Stimulated activated CD8-positive, alpha-beta memory T cell treated with anti-CD3 and anti-CD28 coated beads, Interleukin-4, amount 100 ng/mL, for 4 hours (primary cell): Measurements from ENCODE around the gene ALAS1.
A peak's percentile ranks its signal among the peaks of the same experiment; 100 is the strongest.
"Not testable (repeated sequence)": the region's sequence is repeated elsewhere in the genome, so short reads cannot be mapped to it uniquely, and the experiment has no call there.

Source experiments
- DNase-seq, 2 donors: peaks; one replicate each; pipeline ENCODE4 v3.0.0-alpha.2; 2020; ENCODE audit warnings: low read depth in 2 of 2, low spot score in 1 of 2

ALAS1 gene

DNA sequence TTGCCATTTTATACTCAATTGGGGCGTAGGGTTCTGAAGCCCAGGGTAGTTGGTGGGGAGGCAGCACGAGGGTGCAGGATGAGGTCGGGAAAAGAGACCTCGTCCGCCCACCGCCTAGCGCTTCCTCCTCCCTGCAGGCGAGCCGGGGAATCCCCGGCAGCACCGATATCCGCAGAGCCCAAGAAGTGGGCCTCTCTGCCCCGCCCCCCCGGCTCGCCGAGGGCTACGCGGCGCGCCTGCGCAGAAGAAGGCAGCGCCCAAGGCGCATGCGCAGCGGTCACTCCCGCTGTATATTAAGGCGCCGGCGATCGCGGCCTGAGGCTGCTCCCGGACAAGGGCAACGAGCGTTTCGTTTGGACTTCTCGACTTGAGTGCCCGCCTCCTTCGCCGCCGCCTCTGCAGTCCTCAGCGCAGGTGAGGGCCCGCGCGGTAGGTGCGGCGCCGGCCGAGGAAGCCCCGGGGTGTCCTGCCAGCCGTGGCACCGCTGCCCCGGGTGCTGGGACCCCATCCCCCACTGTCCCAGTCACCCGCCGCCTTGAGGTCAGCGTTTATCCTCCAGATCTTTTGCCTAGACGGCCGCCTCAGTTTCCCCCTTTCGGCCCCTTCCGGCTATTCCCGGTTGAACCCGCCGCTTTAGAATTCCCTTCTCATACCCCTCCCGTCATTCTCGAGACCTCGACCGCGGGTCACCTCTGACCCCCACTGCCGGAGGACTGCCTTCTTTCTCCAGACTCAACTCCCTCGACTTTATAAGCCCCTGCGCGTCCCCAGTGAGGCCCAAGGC is at the start of gene ALAS1:
TSS of gene ALAS1 (plus strand) at position 319 of the 784 bp plus-strand sequence. CDS start 1,082 bp downstream, outside the sequence.
- peak; percentile 85 to 86 for DNase-seq

DNA sequence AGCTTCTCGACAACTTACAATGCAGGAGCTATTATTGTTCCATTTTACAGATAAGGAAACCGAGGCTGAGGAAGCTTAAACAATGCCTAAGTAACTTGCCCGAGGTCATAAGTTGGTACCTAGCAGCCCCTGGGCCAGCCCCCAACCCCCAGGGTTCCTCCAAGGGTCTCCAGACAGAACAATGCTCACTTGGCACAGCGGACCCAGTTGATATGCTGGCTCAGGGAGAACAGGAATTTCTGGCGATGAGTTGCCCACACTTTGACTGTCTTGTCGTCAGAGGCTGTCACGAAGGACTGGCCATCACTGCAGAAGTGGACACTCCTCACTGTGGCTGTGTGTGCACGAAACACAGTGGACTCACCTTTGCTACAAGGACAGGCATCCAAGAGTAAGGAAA is 48.9 kb upstream of the ALAS1 start:
- no peak for DNase-seq

DNA sequence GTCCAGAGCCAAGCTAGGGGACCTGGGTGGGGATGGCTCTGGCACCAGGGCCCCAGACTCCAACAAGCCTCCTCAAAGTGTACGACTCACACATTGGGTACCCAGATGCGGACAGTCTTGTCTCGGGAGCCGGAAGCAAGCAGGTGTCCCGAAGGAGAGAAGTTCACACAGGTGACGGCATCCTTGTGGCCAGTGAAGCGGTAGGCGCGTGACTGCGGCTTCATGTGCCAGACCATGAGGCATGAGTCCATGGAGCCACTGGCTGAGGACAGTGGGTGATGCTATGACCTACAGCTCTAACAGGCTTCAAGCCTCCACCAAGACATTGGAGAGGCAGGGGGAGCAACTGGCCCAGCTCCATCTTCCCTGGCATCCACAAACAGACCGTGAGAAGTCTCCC is 48.2 kb upstream of the ALAS1 start:
- no peak for DNase-seq

DNA sequence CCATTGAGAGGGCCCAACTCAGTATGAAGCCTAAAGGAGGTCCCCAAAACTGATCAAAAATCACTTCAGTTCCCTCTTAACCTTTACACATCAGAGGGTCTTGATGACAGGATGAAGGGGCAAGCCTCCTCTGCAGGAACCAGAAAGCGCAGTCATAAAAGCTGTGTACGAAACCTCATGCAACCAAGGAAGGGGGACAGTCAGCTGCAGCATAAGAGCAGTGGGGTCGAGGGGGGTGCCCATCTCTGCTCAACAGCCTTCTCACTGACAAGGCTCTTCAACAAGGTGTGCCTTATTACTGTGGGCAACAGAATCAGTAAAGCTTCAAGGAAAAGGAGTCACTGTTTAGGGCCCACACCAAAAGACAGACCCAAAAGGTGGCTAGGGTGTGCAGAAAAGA is 47.6 kb upstream of the ALAS1 start:
- DNase-seq: no peak

DNA sequence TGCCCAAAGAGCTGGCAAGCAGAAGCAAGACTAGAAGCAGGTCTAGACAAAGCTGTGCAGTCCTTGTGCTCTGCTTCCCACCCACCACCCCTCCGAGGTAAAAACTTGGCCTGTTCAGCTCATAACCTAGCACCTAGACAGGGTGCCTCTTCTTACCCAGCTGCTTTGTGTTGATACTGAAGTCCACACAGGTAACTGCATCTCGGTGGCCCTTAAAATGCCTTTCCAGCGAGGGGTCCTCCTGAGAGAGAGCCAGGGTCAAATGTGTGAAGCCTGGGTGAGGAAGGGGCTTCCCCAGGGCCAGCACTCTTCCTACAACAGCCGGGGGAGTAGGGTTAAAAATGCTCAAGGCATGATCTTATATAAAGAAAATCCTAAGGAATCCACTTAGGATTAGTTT is 47.1 kb upstream of the ALAS1 start:
- no peak for DNase-seq

DNA sequence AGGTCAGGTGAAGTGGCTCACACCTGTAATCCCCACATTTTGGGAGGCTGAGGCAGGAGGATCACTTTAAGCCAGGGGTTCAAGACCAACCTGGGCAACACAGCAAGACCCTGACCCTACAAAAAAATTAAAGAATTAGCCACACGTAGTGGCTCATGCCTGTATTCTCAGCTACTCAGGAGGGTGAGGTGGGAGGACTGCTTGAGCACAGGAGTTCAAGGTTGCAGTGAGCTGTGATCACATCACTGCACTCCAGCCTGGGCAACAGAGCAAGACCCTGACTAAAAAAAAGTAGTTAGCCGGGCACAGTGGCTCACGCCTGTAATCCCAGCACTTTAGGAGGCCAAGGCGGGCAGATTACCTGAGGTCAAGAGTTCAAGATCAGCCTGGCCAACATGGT is 46.0 kb upstream of the ALAS1 start:
- not testable (repeated sequence) for DNase-seq

DNA sequence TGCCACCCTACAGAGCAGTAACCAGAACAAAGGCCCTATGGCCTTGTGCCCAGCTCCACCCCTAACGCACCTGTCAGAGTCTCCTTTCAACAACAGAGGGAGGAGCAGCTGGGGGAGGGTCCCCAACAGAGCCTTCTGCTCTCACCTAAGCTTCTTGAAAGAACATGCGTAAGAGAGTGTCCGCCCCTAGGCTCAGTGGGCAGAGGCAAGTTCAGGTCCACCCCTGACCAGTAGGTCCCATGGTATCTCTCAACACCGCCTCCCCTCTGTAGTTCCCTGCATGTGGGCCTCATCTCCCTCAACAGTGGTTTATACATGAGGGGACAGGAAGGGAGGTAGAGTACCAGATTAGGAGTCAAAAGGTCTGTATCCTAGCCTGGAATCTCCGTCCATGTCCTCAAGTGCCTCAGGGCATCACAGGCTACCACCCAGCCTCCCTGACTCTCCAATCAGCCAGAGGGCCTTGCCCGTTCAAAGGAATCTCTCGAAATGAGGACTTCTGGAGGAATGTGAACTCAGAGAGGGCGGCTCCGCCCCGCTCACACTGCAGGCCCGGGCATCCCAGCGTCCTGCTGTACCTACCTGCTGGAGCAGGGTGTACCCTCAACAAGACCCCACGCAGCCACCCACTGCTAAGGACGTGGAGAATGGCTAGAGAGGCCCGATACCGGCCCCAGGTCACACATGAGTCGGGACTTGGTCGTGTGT is 44.4 kb upstream of the ALAS1 start:
- DNase-seq: no peak

DNA sequence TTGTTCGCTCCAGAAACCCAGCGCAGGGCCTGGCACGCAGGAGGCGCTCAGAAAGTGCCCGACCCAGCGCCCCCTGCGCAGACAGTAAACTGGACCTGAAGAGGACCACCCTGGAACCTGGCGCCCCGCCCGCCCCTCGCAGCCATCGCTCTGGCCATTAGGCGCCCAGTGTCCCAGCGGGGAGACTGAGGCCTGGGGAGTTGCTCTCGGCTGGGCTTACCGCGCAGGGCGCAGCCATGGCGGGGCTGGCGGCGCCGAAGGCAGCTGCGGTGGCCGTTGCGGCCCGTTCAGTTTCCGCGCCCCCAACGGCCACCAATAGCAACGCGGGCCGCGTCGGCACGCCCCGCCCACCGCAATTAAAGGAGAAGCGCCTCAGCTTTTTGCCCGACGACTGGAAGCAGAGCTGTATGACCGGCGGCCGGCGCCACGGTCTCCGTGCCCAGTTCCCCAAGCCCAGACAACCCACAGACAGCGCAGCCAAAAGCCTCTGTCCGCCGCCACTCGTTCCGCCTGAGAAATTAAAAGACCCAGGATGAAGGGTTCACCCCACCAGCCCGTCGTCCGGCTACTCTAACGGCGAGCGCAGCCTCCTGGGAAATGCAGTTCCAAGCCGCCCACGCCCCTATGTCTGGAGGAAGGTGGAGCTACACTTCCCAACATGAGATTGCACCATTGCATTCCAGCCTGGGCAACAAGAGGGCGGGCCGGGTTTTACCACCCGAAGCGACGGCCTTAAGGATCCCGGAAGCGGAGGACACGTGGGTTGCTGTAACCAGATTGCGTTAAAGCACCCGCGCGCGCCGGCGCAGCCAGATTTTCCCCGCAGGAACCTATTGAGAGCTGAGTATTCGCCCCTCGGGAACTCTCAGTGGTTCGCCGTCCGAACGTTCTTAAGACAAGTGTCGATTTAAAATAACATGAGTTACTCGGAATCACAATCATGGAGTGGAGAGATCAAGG is 43.5 kb upstream of the ALAS1 start, which contains the start of gene POC1A:
TSS of gene POC1A (minus strand) at position 289 of the 960 bp plus-strand sequence. CDS start at position 238, 51 bp downstream.
- peak; percentile 65 to 79 for DNase-seq

DNA sequence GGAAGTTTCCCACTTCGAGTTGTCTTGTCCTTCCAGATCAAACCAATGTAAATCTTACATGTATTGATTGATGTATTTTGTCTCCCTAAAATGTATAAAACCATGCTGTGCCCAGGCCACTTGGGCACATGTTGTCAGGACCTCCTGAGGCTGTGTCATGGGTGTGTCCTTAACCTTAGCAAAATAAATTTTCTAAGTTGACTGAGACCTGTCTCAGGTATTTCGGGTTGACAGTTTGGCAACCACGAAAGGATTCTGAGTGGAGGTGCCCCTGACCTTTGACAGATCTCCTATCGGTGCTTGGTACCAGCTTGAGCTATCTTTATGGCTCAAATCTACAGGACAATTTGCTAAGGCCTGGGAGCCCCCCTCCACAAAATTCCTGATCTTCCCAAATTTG is 42.0 kb upstream of the ALAS1 start:
- no peak for DNase-seq

DNA sequence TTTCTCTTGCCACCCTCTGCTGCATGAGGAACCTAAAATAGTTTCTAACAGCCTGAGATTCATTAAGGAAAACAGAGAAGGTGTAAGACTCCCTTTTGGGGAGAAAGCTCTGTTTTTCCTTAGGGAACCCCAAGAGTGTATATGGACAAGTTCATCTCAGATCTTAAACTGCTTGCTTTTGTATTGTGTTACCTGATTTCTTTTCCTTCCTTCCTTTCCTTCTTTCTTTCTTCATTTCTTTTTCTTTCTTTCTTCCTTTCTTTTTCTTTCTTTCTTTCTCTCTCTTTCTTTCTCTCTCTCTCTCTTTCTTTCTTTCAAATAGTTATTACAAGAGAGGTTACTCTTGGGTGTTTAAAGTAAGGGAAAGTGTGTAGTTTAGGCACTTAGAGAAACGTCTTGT is 38.5 kb upstream of the ALAS1 start:
- DNase-seq: no peak

DNA sequence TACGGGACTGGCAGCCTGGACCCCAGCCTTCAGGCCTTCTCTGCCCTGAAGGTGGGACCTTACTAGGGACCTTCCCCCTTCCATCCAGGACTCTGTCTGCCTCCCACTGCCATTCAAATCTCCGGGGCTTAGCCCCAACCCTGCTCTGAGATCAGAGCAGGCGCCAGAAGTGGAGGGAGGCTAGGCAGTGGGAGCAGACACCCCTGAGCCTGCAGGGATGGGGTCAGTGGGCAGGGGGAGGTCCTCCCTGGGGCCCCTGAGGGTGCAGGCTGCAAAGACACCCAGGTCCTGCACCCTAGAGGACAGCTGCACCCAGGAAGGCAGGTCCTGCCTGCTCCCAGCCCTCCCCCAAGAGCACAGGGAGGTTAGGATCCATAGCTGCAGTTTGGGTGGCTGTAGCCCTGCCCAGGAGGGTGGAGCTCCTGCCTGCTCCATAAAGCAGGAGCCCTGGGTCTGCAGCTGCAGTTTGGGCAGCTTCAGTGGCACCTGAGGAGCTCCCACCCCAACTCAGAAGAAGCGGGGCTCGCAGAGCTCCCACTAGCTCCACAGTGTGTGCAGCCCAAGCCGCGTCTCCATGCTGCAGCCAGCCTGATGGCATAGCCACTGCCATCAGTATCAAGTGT is 35.6 kb upstream of the ALAS1 start:
- no peak for DNase-seq

DNA sequence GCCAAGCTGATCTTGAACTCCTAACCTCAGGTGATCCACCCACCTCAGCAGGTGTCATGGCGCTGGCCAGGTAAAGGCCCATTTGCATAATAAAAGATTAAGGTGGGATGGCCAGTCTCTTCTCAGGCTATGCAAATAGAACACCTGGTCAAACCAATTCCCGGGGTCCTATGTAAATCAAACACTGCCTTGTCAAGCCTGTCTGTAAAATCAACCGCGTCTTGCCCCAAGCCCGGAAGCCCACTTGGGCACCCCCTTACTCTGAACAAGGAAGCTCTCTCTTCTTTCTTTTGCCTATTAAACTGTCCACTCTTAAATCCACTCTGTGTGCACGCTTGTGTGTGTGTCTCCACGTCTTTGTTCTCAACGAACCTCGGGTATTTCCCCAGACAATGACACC is 30.7 kb upstream of the ALAS1 start:
- DNase-seq: no peak

DNA sequence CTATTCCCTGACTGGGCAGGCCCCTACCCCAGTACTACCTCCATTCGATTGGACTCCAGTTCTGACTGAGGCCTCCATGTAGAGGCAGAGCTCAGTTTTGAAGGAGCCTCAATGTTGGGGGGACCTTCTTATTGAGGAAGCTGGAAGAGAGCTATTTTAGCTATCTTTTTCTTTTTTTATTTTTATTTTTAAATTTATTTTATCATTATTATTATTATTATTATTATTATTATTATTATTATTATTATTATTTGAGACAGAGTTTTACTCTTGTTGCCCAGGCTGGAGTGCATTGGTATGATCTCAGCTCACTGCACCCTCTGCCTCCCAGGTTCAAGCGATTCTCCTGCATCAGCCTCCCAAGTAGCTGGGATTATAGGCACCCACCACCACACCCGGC is 27.7 kb upstream of the ALAS1 start:
- not testable (repeated sequence) for DNase-seq

DNA sequence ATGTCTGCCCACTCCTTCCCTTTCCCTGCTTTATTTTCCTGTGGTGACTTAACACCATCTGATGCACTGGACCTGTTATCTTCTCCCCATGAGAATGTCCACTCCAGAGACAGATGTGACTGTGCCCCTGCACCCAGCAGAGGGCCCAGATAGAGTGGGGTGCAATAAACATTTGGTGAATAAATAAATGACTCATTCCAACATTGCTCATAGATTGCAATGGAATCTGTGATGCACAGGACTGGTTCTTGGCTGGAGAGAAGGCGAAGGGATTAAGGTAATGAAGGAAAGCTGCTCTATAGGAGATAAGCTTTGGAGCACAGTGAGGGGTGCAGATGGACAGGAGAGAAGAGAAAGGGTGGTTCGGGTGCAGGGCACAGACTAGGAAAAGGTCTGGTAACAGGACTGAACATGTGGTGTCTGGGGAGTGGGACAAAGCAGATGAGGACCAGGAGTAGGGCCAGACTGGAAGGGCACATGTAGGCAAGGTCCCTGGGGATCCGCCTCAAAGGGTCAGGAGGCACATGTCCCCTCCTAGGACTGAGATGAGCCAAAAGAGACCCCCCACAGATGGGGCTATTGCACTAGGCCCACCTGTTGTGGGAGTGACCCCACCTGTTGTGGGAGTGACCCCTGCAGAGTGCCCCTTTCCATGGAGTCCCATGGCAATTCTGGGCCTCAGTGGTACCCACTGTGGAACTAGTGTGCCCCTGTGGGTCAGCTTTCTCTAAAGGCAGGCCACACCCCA is 26.3 kb upstream of the ALAS1 start:
- no peak for DNase-seq

DNA sequence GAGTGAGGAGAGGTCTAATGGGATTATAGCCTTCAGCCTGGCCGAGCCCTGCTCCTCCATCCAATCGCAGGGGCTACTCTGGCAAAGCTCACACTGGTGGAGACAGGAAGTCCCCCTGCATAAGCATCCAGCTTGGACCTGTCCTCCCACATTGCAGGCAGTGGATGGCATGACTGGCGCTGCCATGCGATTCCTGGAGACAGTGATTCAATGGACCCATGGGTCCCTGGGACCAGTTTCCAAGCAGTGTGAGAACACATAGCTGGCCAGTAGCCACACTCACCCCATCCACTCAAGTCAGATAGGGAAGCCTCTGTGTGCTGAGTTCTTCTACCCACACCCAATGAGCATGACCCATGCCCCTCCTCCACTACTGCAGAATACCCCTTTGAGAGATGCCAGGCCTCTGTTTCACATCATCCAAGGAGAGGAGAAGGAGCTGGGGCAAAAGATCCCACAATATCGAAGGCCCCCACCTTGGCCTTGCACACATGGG is 25.6 kb upstream of the ALAS1 start:
- DNase-seq: no peak

DNA sequence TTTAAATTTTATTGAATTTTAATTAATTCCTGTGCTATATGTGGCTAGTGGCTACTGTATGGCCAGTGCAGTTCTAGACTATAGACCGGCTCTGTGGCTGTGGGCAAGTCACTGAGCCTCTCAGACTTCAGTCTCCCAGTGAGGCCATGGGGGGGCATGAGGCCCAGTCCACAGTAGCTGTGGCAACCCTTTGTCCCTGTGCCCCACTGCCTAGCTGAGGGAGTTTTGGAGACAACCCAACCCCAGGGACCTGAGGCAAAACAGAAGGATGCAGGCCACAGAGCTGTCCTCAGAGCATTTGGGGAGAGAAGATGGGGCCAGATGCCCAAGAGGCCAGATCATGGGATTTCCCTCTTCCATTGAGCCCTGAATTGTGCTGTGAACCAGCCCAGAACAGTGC is 24.9 kb upstream of the ALAS1 start:
- no peak for DNase-seq

DNA sequence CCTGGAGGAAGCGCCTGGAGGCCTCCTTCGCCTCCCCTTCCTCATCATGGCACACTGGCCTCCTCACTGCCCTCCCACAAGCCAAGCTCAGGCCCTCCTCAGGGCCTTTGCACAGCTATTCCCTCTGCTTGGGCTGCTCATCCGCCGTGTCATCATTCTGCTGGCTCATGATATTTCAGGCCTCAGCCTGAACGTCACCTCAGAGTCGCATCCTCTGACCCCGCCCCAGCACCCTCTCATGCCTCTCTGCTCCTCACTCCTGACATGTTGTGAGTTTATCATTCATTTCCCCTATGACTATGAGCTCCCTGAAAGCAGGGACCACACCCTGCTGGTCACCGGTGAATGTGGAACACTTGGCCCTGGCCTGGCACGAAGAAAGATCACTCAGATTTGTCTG is 23.1 kb upstream of the ALAS1 start:
- no peak for DNase-seq

DNA sequence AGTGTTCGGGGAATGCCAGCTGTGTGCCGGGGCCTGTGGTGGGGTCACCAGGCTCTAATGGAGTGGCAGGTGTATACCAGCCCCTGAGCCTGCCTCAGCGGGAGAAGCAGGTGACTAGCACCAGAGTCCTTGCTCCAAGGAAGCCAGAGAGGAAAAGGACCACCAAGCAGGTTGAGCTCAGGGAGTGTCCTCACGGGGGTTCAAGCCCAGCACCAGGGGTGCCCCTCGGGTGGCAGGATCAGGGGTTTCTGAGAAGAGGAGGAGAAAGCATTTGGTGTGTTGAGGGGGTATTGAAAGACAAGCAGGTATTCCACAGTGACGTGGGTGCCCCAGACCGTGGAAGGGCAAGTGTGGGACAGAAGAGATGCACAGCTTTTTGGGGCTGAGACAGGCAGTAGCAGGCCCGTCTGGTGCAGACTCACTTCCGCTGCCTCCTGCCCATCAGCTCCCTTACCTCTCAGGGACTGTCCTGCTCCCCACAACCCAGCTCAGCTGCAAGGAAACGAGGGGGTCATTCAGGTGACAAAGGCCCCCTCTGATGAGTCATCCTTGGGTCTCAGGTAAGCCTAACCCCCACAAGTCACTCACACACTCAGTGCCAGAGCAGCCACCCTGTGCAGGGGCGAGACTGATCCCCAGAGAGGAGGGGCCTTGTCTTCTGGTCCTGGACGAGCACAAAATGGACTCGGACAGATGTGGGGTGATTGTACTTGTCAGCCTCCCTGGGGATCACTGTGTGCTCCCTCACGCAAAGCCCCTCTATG is 22.4 kb upstream of the ALAS1 start:
- no peak for DNase-seq

DNA sequence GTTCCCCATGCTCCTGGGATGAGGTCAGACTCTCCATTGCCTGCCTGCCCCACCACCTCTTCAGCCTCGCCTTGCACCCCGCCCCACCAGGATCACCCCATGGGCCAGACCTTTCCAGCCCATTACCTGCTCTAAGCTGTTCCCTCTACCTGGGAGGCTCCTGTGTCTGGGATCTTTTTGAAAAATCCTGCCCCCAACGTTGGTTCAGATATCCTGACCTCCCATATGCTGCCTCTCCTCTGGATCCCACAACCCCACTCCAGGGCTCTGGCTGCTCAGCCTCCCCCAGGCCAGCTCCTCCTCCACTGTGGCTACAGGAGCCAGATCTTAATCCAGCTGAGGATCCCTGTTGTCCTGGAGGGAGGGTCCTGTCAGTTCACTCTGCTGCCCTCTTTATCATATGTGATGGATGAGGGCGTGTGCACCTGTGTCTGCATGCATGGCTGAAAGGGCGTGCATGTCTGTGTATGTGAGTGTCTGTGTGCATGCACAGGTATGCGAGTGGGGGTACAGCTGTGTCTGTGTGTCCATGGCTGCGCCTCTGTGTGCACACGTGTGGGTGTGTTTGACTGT is 21.7 kb upstream of the ALAS1 start:
- no peak for DNase-seq
